Dermis lymphatic vessel endothelial cell (primary cell): ENCODE results near the gene OLAH. TPM values are rescaled to one million over a fixed set of nuclear protein-coding genes. Genes with fewer than 3 reads are reported as not detected.

Experiments used
- total RNA-seq: library from RNA; depleted of rRNA; stranded (reverse); fragments of >200 nt; gene quantifications from 2 replicates; pipeline ENCODE4 v1.2.1, GENCODE V29; 2014

OLAH gene
- total RNA-seq: 0.26 TPM in 1 of 2 replicates, not detected in the other

GRCh38 chr10:15043674-15044073 is at the start of gene OLAH:
OLAH (plus strand) TSS chr10:15043943; CDS start chr10:15047289, 3,346 bp downstream.

GRCh38 chr10:15088428-15089261 is 44.9 kb downstream of the OLAH start, which contains the start of gene ACBD7:
ACBD7 (minus strand) TSS chr10:15088776; CDS start chr10:15088728, 48 bp downstream.

GRCh38 chr10:15097011-15097812 is 53.5 kb downstream of the OLAH start, which contains the start of gene RPP38:
RPP38 (plus strand) TSS chr10:15097355; CDS start chr10:15103315, 5,960 bp downstream.

Other genes starting within 250 kb of the OLAH start
- gene CDNF, start 205.9 kb upstream of the OLAH start, total RNA-seq: 0.76 and 1.0 TPM in 2 replicates
- gene HSPA14, start 205.6 kb upstream of the OLAH start, total RNA-seq: 10.0 and 13.4 TPM in 2 replicates
- gene MSANTD7, start 205.6 kb upstream of the OLAH start, total RNA-seq: 15.1 and 21.7 TPM in 2 replicates
- 4.3 and 9.4 TPM in 2 replicates for gene SUV39H2, start 165.1 kb upstream of the OLAH start, total RNA-seq
- 6.1 and 9.9 TPM in 2 replicates for gene DCLRE1C, start 89.8 kb upstream of the OLAH start, total RNA-seq
- 0.22 and 0.34 TPM in 2 replicates for gene MEIG1, start 84.6 kb upstream of the OLAH start, total RNA-seq
- 0.52 and 0.76 TPM in 2 replicates for gene ACBD7, start 44.8 kb downstream of the OLAH start, total RNA-seq
- 7.0 and 11.9 TPM in 2 replicates for gene RPP38, start 53.4 kb downstream of the OLAH start, total RNA-seq
- gene NMT2, start 124.8 kb downstream of the OLAH start, total RNA-seq: 23.5 and 43.0 TPM in 2 replicates